DMS 273 (cell line): ENCODE data around the gene DPP6.

Source experiments
- DNase-seq: peaks from one replicate; lab custom pipeline; 2025; ENCODE audit not compliant: unreplicated experiment; lab: John Stamatoyannopoulos, UW

Gene DPP6

DNA sequence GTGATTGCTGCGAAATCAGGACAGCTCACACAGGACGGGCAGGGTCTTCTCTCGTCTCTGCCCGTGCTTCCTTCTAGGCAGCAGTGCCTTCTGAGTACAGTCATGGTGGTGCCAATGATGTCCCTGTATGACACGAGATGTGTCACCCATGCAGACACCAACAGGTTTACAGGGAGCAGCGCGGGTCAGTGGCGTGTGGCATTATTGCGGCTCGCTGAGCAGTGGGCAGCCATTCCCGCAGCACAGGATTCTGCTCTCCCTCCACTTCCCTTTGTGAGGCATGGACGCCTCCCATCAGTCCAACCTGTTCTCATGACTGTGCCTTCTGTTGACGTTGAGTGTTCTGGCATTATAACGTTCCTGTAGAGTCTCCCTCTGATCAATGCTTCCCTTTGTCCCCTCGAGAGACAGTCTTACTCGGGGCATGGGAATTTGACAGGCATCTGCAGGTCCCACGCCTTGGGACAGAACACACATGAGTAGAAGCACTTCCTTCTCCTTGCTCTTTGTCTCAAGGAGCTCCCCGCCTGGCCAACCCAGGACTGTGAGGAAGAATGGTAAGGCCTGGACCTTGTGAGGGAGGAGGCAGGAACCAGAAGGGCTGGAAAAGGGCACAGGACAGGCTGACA is 731.2 kb downstream of the DPP6 start:
- DNase-seq = no peak

DNA sequence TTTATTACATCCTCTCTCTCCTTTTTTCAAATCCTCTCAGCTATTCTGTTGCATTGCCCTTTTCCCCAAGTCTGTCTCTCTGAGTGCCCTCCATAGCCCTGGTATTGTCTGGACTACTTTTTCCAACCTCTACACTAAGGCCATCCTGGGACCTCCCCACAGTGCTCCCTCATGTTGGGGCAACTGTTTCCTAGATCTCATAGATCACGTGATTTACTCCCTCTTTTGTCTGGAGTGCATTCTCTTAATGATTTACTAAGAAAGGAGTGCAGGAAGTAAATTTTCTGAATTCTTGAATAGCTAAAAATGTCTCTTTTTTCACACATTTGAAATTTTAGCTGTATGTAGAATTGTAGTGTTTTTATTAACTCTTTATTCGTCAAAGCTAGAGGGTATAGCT is 733.7 kb downstream of the DPP6 start:
- no peak for DNase-seq

DNA sequence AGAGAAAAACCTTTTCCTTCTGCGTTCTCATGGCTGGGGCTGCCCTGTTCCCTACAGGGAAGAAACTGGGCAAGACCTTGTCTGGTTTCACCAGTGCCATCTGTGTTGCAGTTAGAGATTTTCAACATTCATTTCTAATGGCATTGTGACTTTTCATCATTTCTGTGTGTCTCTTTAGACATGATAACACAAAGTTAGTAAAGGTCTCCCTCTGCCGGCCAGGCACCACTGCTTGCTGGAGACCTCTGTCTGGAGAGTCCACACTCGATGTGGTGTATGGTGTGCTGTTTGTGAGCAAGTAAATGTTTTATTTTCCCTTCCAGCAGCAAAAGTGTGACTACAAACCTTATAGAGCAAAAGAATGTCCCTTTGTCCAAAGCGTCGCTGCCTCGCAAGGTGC is 737.2 kb downstream of the DPP6 start:
- peak; percentile 72 for DNase-seq

DNA sequence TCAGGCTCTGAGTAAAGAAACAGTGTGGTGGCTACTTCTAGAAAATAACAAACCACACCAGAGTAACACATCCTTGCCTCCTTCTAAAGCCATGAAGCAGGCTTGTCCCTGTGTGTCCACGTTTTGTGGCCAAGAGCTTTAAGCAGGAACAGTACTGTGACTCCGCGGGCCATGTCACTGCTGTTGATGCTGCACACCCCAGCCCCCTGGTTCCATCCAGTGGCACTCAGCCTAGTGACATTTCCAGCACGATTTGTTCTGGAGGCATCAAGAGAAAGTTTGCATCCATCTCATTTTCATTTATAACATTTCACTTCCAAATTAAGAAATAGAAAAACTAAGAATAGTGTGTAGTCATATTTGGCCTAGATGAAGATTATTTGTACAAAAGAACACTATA is 739.4 kb downstream of the DPP6 start:
- DNase-seq = no peak

DNA sequence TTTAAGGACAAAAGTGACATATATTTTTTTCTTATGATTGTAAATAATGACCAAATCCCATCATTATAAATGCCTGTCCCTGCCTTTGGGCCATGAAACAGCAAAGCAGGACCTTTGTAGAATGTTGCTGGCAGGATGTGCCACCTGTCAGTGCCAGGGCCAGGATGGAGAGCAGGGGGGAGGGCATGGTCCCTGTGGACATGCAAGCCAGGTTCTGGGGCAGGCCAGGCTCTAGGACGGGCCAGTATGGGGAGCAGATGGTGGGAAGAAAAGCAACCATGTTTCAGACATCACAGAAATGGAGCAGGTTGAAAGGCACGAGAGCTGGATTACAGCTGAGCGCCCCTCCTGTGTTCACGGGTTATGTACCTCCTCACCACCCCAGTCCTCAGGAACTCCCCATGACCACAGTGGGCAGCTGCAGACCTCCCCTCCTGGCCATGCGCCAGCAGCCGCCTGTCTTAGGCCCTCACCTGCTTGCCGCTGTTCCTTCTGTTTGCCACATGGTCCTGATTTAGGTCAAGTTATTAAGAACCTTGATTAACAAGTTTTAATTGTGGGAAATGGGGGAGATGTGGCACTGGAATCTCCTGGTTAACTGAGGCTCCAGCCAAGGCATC is 740.3 kb downstream of the DPP6 start:
- DNase-seq = peak; percentile 46

DNA sequence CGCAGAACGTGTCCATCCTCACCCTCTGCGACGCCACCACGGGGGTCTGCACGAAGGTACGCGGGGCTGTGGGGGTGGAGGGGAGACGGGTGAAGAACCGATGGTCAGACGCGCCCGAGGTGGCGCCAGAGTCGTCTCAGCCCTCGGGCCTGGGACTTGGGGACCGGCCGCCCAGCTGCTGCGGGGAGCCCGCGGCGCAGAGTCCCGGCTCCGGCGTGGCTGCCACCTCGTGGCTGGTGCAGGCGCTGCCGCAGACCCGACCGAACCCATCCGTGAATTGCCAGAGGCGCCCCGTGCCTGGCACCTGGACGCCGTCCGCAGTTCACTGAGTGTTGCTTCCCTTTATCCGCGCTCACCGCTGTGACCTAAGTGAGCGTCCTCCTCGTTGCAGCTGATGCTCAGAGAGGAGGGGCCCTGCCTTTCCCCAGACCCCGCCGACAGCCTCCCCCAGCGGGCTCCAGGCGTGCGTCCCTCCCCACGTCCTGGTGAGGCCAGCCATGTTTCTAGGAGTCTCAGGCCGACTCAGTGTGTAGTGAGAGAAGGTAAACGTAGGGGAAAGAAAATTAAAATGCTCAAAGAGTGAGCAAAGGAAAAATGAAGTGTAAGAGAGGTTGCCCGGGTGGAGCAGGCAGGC is 742.1 kb downstream of the DPP6 start:
- DNase-seq = no peak

DNA sequence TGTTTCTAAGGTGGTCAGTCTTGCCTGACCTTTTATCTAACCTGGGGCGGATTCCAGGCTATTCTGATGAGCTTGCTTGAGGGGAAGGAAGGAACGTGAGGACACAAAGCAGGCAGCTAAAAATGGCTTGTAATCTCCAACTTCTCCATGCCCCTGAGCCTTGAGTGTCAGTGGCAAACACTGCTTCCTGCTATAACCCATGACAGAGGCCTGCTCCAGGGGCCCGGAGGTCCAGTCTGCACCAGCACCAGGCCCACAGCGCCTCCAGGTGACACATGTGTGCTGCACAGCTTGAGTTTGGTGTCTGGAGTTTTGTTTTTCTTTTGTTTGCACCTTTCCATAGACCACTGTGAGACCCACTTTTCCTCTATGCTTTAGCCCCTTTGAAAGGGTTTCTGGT is 742.8 kb downstream of the DPP6 start:
- peak; percentile 35 for DNase-seq

DNA sequence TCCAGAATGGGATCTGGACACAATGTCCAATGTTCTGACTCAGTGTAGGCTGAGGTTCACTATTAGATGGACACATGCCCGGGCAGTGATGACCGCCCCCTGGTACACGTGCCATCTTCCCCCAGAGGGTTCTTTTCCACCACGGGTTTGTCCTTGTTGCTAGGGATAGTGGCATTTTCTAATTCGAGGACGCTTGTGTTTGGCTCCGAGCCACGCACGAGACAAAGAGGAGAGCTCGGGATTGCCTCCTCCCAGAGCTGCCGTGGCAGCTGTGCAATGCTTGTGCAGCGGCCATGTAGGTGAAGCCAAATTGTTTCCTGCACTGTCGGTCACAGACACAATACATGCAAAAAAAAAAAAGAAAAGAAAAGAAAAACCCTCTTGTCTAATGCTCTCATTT is 743.2 kb downstream of the DPP6 start:
- no peak for DNase-seq

DNA sequence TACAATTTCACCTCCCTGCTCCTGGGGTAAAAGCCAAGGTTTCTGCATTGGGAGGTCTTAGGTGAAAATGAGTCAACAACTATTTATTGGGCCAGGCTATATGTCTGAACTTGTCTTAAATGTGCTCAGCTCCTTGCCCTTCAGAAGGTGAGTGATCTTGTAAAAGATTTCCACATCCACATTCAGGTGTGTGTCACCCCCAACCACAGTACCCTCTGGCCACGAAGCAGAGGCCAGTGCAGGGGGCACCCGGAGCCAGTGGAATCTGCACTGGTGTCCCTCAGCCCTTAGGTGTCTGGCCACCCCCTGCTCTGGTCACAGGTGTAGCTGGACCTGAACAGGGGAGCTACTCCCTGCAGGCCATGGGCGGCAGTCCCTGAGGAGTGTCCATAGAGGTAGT is 752.3 kb downstream of the DPP6 start:
- DNase-seq = no peak

DNA sequence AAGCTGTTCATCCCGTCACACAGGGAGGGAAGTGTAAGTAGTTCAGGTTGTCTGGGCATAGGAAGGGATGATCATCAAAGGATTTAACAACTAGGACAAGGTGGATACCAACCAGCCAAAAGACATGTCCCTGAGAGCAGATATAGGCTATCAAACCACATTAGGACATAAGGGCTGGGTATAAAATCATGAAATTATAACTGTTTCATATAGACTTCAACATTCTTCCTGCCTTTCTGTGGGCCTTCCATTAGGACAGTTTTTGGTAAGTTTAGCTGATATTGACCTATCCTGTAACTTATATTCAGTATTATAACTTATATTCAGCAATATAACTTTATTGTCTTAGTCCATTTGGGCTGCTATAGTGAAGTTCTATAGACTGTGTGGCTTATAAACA is 759.8 kb downstream of the DPP6 start:
- no peak for DNase-seq

DNA sequence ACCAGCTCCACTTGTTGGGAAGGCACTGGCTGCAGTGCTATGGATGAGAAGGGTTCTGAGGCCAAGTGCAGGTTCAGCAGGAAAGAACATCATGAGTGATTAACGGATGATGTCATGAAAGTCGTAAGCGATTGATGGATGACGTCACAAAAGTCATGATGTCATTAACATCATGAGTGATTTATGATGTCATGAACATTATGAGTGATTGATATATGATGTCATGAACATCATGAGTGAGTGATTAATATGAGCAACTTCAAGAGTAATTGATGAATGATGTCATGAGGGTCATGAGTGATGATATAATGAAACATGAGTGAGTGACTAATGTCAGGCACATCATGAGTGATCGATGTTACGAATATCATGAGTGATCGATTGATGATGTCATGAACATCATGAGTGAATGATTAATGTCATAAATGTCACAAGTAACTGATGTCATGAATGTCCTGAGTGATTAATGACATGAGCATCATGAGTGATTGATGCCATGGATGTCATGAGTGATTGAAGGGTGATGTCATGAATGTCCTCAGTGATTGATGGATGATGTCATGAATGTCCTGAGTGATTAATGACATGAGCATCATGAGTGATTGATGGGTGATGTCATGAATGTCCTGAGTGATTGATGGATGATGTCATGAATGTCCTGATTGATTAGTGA is 765.2 kb downstream of the DPP6 start:
- no peak for DNase-seq

DNA sequence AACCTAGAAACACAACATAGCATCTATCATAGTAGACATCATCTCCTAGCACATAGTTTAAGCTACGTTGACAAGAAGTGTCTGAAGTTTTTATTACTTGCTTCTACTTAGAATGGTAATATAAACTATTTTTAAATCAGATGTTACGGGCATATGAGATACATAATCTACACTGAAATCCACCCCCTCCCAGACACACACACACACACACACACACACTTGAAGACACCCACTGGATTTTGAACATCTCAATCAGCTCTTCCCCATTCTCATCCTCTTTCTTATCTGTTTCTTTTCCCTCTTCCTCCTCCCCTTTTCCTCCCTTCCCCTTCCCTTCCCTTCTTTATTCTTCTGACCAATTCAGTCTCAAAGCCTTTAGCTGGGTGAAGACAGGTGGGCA is 774.8 kb downstream of the DPP6 start:
- no peak for DNase-seq

DNA sequence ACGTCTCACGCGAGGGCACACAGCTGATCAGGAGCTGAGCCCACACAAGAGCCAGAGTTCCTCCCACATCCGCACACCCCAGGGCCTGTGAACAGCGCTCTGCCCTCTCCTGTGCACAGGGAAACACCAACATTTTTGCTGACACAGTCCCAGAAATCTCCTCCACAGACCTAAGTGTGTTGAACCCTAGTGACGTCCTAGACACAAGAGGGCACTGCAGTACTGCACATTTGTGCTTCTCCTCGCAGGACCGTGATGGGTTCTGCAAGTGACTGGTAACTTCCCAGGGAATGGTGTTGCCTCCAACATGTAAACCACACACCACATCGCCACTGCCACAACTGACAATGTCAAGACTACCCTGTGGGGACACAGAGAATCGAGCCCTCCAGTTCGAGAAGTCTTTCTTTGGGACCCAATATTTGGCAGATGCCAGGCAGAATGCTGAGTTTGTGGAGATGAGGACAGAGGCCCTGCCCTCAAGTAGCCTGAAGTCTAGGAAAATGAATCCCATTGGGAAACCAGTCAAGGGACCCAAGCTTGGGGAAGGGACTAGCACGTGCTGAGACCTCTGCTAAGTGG is 780.5 kb downstream of the DPP6 start:
- DNase-seq = peak; percentile 80

DNA sequence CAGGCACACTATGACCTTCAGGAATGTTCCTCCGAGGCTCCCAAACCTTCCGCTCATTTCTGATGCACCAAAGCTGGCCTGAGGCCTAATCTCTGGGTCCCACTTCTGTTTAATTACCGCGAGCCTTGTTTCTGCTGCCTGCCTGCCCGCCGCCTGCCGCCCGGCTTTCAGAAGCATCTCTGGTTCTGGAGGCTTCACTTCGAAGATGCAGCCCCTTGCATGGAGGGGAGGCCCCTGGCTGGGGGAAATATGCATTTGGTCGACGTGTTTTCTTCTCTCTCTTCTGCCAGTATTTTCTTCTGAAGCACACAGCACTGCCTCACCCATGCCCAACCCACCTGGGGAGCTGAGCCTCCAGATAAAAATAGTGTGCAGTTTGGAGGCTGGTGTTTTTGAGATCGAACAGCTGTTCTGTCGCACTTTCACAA is 783.8 kb downstream of the DPP6 start:
- DNase-seq = peak; percentile 83

DNA sequence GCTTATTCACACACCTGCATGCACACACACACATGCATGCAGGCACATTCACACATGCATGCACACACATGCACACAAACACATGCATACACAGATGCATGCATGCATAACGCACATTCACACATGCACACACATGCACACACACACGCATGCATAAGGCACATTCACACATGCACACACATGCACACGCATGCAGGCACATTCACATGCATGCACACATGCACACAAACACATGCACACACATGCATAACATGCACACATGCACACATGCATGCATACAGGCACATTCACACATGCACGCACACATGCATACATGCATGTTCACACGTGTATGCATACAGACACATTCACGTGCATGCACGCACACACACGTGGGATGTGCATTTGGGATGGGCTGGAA is 784.9 kb downstream of the DPP6 start:
- DNase-seq = no peak

DNA sequence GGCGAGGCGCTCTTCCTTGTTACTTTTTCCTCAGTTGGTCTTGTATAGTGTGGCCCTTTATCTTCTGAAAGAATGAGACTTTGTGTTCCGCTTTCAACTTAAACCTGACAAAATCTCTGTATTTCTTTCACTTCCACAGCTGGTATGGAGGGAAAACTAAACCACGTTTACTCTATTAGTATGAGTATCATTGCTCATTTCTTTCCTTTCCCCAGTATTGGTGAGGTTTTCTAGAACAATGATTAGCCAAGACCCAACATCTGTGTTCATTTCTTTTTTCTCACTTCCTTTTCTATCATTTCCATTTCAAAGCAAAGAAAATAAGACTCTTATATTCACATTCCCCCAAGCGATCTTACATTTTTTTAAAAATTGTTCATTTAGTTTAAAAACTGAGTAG is 785.4 kb downstream of the DPP6 start:
- DNase-seq = no peak

DNA sequence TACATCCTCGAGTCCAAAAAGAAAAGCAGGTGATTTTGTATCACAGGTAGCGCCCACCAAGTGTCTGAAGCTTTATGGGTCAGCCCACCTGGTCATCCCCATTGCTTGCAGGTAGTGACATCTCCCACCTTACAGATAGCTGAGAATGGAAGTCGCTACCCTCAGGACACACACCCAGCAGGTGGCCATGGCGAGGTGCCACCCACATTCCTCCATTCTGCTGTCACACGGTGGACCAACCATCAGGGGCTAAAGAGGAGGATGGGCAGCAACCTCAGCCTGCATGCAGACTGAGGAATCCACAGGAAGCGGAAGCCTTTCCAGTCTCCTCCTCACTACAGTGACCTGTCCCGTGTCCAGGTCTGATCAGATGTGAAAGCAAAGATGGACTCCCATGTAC is 787.9 kb downstream of the DPP6 start:
- no peak for DNase-seq

DNA sequence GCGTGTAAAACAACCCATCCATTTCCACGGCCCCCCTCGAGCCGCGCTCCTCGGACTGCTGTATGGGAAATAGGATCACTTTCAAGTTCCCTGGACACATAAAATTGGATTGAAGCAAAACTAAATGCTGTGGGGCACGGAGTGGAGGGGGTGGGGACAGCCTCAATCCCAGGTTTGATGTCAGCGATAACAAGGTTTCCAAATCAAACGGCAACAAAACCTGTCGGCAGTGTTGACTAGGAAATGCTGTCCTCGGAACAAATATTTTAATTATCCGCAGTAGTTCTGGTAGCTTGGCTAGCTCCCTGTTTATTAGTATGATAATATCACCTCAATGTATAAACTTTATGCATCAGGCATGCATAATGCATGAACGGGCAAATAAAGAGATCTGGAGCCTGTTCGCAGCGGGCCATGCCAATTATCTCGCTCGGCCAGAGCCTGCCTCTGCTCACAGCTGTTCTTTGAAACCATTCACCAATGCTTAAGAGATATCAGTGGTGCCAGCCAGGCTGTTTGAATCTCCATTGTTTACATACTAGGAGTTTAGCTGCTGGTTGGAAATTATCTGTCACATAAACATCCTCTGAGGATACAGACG is 789.6 kb downstream of the DPP6 start:
- peak; percentile 96 for DNase-seq

DNA sequence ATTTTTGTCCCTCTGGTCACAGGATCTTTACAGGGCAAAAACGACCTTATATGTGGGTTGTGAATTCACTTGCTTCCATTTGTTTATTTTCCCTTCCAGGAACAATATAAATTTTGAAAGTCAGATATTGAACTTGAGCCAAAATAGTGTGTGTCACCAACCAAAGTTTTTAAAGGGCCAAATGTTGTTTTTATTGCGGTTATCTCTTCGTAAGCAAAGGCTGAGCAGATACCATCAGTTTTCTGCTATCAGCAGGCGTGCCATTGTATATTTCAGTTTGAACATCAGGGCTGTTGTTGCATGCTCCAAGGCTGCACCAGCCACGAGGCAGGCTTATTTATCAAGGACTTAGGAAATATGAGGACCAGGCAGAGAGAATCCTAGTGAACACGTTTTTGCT is 790.4 kb downstream of the DPP6 start:
- peak; percentile 63 for DNase-seq

DNA sequence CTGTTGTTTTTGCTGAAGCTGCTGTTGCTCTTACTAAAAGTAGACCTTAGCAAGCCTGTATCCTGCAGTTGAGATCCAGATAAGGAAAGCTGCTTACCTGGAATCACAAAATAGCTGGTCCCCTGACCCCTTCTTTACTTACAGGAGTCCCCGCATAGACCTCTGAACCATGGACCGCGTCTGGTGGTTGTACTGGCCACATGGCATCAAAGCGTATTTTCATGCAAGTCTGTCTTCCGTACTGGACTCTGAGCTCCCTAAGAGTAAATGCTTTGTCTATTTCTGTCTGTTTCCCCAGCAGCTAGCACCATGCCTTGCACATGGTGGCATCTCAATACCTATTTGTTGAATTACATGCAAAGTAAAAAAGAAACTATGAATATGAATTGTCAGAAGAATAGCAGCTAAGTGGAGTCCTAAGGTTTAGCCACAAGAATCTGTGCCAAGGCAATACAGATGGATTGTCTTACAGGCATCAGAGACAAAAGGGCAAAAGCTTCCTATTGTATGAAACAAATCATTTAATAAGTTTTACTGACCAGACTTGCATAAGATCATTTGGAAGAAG is 791.6 kb downstream of the DPP6 start:
- DNase-seq = no peak

DNA sequence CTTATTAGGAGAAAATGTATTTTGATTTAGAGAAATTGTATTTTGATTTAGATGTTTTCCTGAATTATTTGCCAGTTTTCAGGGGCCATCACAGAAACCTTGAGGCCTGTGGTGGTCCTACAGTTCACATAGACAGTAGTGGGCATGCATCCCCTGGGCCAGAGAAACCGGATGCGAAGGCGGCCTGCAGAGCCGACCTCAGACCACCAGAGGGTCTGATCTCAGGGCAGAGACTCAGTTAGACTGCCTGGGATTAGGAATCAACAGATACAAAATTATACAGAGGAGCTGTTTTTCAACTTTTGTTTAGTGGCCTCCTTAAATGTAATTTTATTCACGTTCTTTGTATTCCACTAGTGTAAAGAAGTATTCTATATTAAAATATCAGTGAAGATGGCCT is 792.3 kb downstream of the DPP6 start:
- DNase-seq = no peak
